ENCODE measurements around the gene ZNF705A. TPM values are rescaled to one million over a fixed set of nuclear protein-coding genes. Genes with fewer than 3 reads are reported as not detected.
"Not testable (repeated sequence)": the region's sequence is repeated elsewhere in the genome, so short reads cannot be mapped to it uniquely, and the experiment has no call there.

Gene ZNF705A
- total and polyA plus RNA-seq, 10 of the 15 experiments (the other 5 are each of a cell fraction or from before 2014, with no cell fraction given), result 0.04 TPM; not detected in 9

DNA sequence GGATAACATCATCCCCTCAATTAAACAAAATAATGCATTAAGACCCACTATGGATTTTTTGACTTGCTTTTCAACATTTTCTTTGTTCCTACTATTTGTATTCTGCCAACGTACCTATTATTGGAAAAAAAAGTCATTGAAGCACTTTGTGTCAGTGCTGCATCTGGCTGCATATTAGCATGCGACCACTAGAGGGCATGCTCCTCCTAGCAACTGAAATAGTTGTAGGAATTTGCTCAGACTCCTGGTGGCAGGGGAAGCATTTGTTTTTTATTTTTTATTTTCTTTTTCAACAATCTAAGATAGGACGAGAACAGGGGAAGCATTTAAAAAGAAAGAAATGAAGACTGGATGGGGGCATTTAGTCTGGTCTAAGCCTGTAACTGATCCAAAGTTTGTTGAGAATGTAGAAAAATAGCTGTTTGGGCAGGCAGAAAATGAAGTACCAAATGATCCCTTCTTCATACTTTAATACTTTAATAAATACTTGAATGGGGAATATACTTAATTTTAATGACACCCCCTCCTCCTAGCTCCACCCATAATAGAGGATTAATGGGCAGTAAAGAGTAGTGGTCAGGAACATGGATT lies 47.9 kb upstream of the ZNF705A start (continued):
- TF ChIP-seq, protein P1, sequence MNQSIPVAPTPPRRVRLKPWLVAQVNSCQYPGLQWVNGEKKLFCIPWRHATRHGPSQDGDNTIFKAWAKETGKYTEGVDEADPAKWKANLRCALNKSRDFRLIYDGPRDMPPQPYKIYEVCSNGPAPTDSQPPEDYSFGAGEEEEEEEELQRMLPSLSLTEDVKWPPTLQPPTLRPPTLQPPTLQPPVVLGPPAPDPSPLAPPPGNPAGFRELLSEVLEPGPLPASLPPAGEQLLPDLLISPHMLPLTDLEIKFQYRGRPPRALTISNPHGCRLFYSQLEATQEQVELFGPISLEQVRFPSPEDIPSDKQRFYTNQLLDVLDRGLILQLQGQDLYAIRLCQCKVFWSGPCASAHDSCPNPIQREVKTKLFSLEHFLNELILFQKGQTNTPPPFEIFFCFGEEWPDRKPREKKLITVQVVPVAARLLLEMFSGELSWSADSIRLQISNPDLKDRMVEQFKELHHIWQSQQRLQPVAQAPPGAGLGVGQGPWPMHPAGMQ (IDR thresholded peaks at IDR 0.05; ENCODE audit: borderline replicate concordance), result no peak
- 0 out of 2 replicates have a peak, but pooled peaks have one; percentile 52 for TF ChIP-seq FOXM1 (IDR thresholded peaks at IDR 0.05; ENCODE audit: low read depth, low read length)
- no peak for TF ChIP-seq EZH2 (IDR thresholded peaks at IDR 0.05; ENCODE audit: borderline replicate concordance, control insufficient read depth, low read depth, low read length)
- no peak for TF ChIP-seq KDM1A (IDR thresholded peaks at IDR 0.05; ENCODE audit: borderline replicate concordance)
- no peak for TF ChIP-seq BACH1 (IDR thresholded peaks at IDR 0.05; ENCODE audit: borderline replicate concordance)
- TF ChIP-seq SP1 (IDR thresholded peaks at IDR 0.05; ENCODE audit: low read depth, low read length), result no peak
- no peak for TF ChIP-seq CBFB (IDR thresholded peaks at IDR 0.05; ENCODE audit: low read depth)
- no peak for TF ChIP-seq RUNX3 (IDR thresholded peaks at IDR 0.05; ENCODE audit: low read length)
- peak; percentile 99 for TF ChIP-seq RAD21 (IDR thresholded peaks at IDR 0.05; ENCODE audit: insufficient read depth, low read depth, low read length)
- no peak for TF ChIP-seq FOS (IDR thresholded peaks at IDR 0.05; ENCODE audit: borderline replicate concordance, extremely low read depth, insufficient read length)
- 0 out of 2 replicates have a peak, but pooled peaks have one; percentile 25 for TF ChIP-seq ZNF384 (IDR thresholded peaks at IDR 0.05; ENCODE audit: borderline replicate concordance, low read depth, low read length)
- TF ChIP-seq ZBED1 (IDR thresholded peaks at IDR 0.05; ENCODE audit: borderline replicate concordance), result no peak
- no peak for TF ChIP-seq IKZF2 (IDR thresholded peaks at IDR 0.05)
- TF ChIP-seq, protein P2, sequence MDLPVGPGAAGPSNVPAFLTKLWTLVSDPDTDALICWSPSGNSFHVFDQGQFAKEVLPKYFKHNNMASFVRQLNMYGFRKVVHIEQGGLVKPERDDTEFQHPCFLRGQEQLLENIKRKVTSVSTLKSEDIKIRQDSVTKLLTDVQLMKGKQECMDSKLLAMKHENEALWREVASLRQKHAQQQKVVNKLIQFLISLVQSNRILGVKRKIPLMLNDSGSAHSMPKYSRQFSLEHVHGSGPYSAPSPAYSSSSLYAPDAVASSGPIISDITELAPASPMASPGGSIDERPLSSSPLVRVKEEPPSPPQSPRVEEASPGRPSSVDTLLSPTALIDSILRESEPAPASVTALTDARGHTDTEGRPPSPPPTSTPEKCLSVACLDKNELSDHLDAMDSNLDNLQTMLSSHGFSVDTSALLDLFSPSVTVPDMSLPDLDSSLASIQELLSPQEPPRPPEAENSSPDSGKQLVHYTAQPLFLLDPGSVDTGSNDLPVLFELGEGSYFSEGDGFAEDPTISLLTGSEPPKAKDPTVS (IDR thresholded peaks at IDR 0.05; ENCODE audit: low read depth, low read length), result no peak
- no peak for TF ChIP-seq ZNF217 (IDR thresholded peaks at IDR 0.05)
- TF ChIP-seq STAT3 (IDR thresholded peaks at IDR 0.05; ENCODE audit: low read depth, low read length), result no peak
- no peak for TF ChIP-seq ETV6 (conservative IDR thresholded peaks at IDR 0.05 in 1 of 2, IDR thresholded peaks at IDR 0.05 in 1 of 2; ENCODE audit: borderline replicate concordance in 1 of 2, low read depth in 1 of 2)
- TF ChIP-seq NR2C1 (IDR thresholded peaks at IDR 0.05), result no peak
- no peak for TF ChIP-seq CBX5 (IDR thresholded peaks at IDR 0.05; ENCODE audit: low read depth)

DNA sequence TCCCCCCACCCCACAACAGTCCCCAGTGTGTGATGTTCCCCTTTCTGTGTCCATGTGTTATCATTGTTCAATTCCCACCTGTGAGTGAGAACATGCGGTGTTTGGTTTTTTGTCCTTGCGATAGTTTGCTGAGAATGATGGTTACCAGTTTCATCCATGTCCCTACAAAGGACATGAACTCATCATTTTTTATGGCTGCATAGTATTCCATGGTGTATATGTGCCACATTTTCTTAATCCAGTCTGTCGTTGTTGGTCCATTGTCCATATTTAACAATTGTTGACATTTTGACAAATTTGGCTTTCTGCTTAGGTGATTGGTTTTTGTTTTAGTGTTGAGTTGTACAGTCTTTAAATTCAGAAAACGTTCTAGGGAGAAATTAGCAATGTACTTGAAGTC lies 43.7 kb upstream of the ZNF705A start:
- H3K27ac ChIP-seq (ENCODE audit: control insufficient read depth, insufficient read depth); H3K4me1 ChIP-seq (ENCODE audit: control insufficient read depth, insufficient read depth, low read length); H3K79me2 ChIP-seq (ENCODE audit: control insufficient read depth, insufficient read depth, low read length); FAIRE-seq; H3K4me3 ChIP-seq; RAD21 ChIA-PET (ENCODE audit: unreplicated experiment); ATAC-seq; intact Hi-C loops (cut with micrococcal nuclease; ENCODE audit: unreplicated experiment); H3K9me3 ChIP-seq (replicated peaks; ENCODE audit: control insufficient read depth, insufficient read depth, low read length); H3K9ac ChIP-seq (ENCODE audit: control insufficient read depth, insufficient read depth, low read length); H3K36me3 ChIP-seq (ENCODE audit: control insufficient read depth in 2 of 2, insufficient read depth in 2 of 2, low read length in 1 of 2); BruUV-seq (replicated peaks); H4K20me1 ChIP-seq (ENCODE audit: control insufficient read depth, insufficient read depth); DNase-seq (ENCODE audit: low read depth, low spot score); H3K4me2 ChIP-seq (ENCODE audit: control insufficient read depth, insufficient read depth); H3K27me3 ChIP-seq (replicated peaks in 1 of 2; ENCODE audit: control insufficient read depth in 2 of 2, insufficient read depth in 2 of 2, low read length in 1 of 2); SMC1A ChIA-PET (ENCODE audit: uncharacterized antibody, unreplicated experiment); H2AFZ ChIP-seq (ENCODE audit: control insufficient read depth, low read depth, low read length); POLR2A ChIA-PET: not testable (repeated sequence)
- WGBS (ENCODE audit: insufficient coverage, insufficient replicate concordance, low lambda C conversion rate, missing lambda C conversion rate), result 74% methylated on average over 4 of the region's 4 CpGs
- in situ Hi-C loops (cut with MboI), result loop anchor here (25.0 kb wide), 1 partner anchor 274 kb away; no protein-coding TSS in a partner anchor
- CTCF ChIA-PET, result interaction anchor here (1.0 kb wide), 1 partner anchor 10 kb away, joined by 3 read pairs; no protein-coding TSS in a partner anchor

Measured in GM12878 (cell line).